Measurements from ENCODE around the gene REEP1. TPM values are rescaled to one million over a fixed set of nuclear protein-coding genes. Genes with fewer than 3 reads are reported as not detected.
"Not testable (repeated sequence)": the region's sequence is repeated elsewhere in the genome, so short reads cannot be mapped to it uniquely, and the experiment has no call there.

The REEP1 gene
- polyA plus RNA-seq, 1 donor, result 36.9 TPM

DNA sequence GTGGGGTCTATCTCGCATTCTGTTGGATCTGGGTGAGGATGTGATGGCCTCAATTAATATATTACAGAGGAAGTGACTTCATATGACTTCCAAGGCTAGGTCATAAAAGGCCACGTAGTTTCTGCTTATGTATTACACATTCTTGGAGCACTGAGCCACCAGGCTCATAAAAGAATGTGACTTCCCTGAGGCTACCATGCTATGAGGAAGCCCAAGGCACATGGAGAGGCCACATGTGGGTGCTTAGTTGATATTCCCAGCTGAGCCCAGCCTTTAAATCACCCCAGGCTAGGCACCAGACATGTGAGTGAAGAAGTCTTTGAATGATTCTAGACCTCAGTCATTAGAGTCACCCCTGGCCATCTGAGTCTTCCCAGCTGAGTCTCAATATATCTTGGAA is 13.3 kb upstream of the REEP1 start:
- H3K36me3 ChIP-seq (ENCODE audit: control insufficient read depth, insufficient read depth, low read length), result no peaks in the 10 kb centered on the region
- WGBS (ENCODE audit: insufficient coverage, low lambda C conversion rate), result no CpG with 5 or more reads among the region's 2 CpGs

DNA sequence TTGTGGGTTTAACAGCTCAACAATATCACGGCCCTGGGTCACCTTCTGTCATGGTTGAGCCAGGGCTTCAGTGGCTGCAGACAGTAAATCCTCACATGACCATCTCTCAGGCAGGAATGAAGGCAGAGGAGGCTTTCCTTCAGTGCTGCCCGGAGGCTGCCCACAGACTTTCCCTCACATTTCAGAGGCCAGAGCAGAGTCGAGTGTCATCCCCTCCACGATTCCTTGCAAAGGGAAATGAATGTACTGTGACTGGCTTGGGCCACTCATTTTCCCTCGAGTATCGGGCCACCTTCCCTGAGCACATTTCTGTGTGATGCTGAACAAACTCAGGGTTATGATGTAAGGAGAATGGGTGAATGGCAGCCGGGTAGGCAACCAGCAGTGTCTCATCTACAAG is 10.0 kb upstream of the REEP1 start:
- Histone ChIP-seq H3K36me3 (ENCODE audit: control insufficient read depth, insufficient read depth, low read length) (no peaks in the 10 kb centered on the region), H3K27me3 (ENCODE audit: control insufficient read depth, insufficient read depth, low read length) (no peaks in the 10 kb centered on the region), H3K4me3 (ENCODE audit: low read length) (no peak overlapping the region), H3K27ac (ENCODE audit: low read length) (no peak overlapping the region), H3K9me3 (ENCODE audit: control insufficient read depth, low read depth, low read length) (no peaks in the 10 kb centered on the region), H3K4me1 (ENCODE audit: control insufficient read depth, insufficient read depth, low read length) (peaks cover 7% of the 10 kb centered on the region)
- WGBS (ENCODE audit: insufficient coverage, low lambda C conversion rate), result no CpG with 5 or more reads among the region's 7 CpGs
- DNase-seq, result no peak

More for the DNA sequence above, 13.3 kb upstream of the REEP1 start:
- H3K27me3 ChIP-seq (ENCODE audit: control insufficient read depth, insufficient read depth, low read length), result no peaks in the 10 kb centered on the region
- H3K27ac ChIP-seq (ENCODE audit: low read length), result no peak overlapping the region
- DNase-seq, result no peak
- no peak overlapping the region for H3K4me3 ChIP-seq (ENCODE audit: low read length)
- peaks cover 8% of the 10 kb centered on the region for H3K4me1 ChIP-seq (ENCODE audit: control insufficient read depth, insufficient read depth, low read length)
- no peaks in the 10 kb centered on the region for H3K9me3 ChIP-seq (ENCODE audit: control insufficient read depth, low read depth, low read length)

DNA sequence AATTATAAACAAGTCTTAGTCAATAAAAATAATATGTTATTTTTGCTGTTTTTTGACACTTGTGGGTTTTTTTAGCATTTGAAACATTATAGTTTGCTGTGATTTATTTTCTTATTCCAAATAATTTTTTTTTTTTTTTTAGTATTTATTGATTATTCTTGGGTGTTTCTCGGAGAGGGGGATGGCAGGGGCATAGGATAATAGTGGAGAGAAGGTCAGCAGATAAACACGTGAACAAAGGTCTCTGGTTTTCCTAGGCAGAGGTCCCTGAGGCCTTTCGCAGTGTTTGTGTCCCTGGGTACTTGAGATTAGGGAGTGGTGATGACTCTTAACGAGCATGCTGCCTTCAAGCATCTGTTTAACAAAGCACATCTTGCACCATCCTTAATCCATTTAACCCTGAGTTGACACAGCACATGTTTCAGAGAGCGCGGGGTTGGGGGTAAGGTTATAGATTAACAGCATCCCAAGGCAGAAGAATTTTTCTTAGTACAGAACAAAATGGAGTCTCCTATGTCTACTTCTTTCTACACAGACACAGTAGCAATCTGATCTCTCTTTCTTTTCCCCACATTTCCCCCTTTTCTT is 8.5 kb upstream of the REEP1 start:
- not testable (repeated sequence) for H3K27ac ChIP-seq (ENCODE audit: low read length); H3K27me3 ChIP-seq (ENCODE audit: control insufficient read depth, insufficient read depth, low read length); H3K9me3 ChIP-seq (ENCODE audit: control insufficient read depth, low read depth, low read length); H3K4me1 ChIP-seq (ENCODE audit: control insufficient read depth, insufficient read depth, low read length); DNase-seq; H3K4me3 ChIP-seq (ENCODE audit: low read length); H3K36me3 ChIP-seq (ENCODE audit: control insufficient read depth, insufficient read depth, low read length)
- no CpG with 5 or more reads among the region's 6 CpGs for WGBS (ENCODE audit: insufficient coverage, low lambda C conversion rate)

DNA sequence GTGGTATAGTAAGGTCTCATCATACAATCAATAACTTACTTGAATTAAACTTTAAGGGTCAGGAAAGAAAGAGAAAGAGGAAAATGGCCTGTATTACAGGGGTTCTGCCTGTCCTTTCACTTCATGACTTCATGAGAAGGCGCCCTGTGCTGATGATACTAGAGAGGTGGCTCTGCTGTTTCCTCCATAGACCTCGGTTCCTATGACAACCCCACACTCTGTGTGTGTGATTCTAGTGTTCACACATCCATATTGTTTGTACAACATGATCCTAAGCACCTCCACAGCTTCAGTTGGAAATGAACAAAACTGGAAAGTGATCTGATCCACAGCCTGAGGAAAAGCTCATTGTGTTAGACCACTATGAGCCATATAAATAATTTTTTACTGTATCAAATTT is 7.0 kb upstream of the REEP1 start:
- Histone ChIP-seq H3K9me3 (ENCODE audit: control insufficient read depth, low read depth, low read length) (peaks cover 6% of the 10 kb centered on the region), H3K36me3 (ENCODE audit: control insufficient read depth, insufficient read depth, low read length) (no peaks in the 10 kb centered on the region), H3K27ac (ENCODE audit: low read length) (no peak overlapping the region), H3K4me3 (ENCODE audit: low read length) (no peak overlapping the region), H3K27me3 (ENCODE audit: control insufficient read depth, insufficient read depth, low read length) (peaks cover 6% of the 10 kb centered on the region), H3K4me1 (ENCODE audit: control insufficient read depth, insufficient read depth, low read length) (peaks cover 3% of the 10 kb centered on the region)
- WGBS (ENCODE audit: insufficient coverage, low lambda C conversion rate), result no CpG with 5 or more reads among the region's 2 CpGs
- DNase-seq, result no peak

DNA sequence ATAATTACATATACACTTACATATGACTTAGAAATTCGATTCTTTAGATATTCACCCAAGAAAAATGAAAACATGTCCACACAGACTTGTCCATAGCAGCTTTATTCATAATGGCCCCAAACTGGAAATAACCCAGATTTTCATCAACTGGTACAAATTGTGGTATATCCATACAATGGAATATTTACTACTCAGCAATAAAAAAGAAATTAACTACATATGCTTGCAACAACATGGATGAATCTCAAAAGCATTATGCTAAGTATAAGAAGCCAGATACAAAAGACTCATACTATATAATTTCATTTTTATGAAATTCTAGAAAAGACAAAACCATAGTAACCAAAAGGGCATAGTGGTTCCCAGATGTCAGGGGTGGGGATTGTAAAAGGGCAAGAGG is 5.1 kb upstream of the REEP1 start:
- Histone ChIP-seq H3K27me3 (ENCODE audit: control insufficient read depth, insufficient read depth, low read length) (peaks cover 19% of the 10 kb centered on the region), H3K36me3 (ENCODE audit: control insufficient read depth, insufficient read depth, low read length) (no peaks in the 10 kb centered on the region), H3K4me1 (ENCODE audit: control insufficient read depth, insufficient read depth, low read length) (peaks cover 7% of the 10 kb centered on the region), H3K27ac (ENCODE audit: low read length) (no peak overlapping the region), H3K9me3 (ENCODE audit: control insufficient read depth, low read depth, low read length) (peaks cover 6% of the 10 kb centered on the region), H3K4me3 (ENCODE audit: low read length) (no peak overlapping the region)
- DNase-seq, result no peak
- WGBS (ENCODE audit: insufficient coverage, low lambda C conversion rate), result 83% methylated on average over 1 of the region's 1 CpG

DNA sequence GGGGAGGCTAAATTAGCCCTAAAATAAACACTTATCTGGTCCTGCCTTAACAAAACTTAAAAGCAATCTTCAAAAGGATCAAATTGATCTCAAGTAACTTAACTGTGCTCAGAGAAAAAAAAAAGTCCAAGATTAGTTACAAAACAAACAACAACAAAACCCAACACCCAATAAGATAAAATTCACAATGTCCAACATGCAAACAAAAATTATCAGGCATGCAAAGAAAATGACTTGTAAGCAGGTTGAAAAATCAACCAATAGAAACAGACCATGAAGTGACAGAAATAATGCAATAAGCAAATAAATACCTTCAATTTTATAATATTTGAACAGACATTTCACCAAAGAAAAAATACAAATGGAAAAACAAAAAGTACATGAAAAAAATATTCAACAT is 4.0 kb upstream of the REEP1 start:
- Histone ChIP-seq H3K9me3 (ENCODE audit: control insufficient read depth, low read depth, low read length) (peaks cover 6% of the 10 kb centered on the region), H3K27me3 (ENCODE audit: control insufficient read depth, insufficient read depth, low read length) (peaks cover 23% of the 10 kb centered on the region), H3K36me3 (ENCODE audit: control insufficient read depth, insufficient read depth, low read length) (no peaks in the 10 kb centered on the region), H3K4me1 (ENCODE audit: control insufficient read depth, insufficient read depth, low read length) (peaks cover 9% of the 10 kb centered on the region), H3K4me3 (ENCODE audit: low read length) (no peak overlapping the region), H3K27ac (ENCODE audit: low read length) (no peak overlapping the region)
- DNase-seq, result no peak

DNA sequence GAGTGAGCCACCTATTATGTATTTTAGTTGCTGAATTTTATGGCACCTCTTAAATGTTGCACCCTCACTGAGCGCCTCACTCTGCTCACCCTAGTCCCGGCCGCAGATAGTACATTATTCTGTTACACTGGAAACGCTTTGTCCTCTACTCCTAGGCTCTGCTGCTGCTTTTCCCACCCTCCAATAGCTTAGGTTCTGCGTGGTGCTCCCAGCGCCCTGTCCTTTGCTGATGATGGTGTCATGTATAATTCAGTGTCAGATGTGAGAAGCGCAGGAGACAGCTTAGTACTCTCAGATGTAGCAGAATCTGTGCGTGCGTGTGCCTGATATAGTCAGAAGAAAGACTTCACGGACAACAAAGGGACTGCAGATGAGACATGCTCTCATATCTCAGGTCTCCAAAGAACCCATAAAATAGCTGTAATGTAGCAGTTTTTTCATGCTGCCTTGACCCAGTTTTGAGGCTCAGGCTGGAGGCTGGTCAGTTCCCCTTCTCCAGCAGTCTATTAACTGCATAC is 1.4 kb upstream of the REEP1 start:
- no peak for DNase-seq
- Histone ChIP-seq H3K9me3 (ENCODE audit: control insufficient read depth, low read depth, low read length) (peaks cover 6% of the 10 kb centered on the region), H3K4me1 (ENCODE audit: control insufficient read depth, insufficient read depth, low read length) (peaks cover 10% of the 10 kb centered on the region), H3K27ac (ENCODE audit: low read length) (no peak overlapping the region), H3K4me3 (ENCODE audit: low read length) (no peak overlapping the region), H3K36me3 (ENCODE audit: control insufficient read depth, insufficient read depth, low read length) (no peaks in the 10 kb centered on the region), H3K27me3 (ENCODE audit: control insufficient read depth, insufficient read depth, low read length) (peaks cover 30% of the 10 kb centered on the region)
- no CpG with 5 or more reads among the region's 10 CpGs for WGBS (ENCODE audit: insufficient coverage, low lambda C conversion rate)

DNA sequence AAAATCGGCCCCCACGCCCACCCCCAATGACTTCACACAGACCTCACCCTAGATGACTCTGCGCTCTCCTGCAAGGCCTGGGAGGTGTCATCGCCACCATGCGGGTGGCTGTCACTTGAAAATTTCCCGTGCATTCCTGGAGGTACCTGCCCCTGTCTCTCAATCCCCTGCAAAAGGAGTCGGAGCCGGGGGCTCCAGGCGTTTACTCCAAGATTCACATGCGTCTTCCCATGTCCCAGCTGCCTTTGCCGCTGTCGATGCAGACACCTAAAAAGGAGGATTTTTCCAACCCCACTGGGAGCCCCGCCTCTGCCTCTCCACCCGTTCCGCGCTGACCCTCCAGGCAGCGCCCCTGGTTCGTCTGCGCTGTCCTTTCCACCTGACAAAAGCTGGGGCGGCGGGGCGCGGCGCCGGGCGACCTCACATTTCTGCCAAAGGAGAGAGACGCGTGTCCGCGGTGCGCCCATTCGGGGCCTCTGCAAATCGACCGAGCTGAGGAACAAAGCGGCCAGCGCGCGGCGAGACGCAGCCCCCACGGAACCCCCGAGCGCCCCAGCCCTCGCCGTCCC is 667 bp downstream of the REEP1 start:
- peak in 1 of 2 donors; percentile 59 for DNase-seq
- Histone ChIP-seq H3K36me3 (ENCODE audit: control insufficient read depth, insufficient read depth, low read length) (no peaks in the 10 kb centered on the region), H3K4me1 (ENCODE audit: control insufficient read depth, insufficient read depth, low read length) (peaks cover 12% of the 10 kb centered on the region), H3K4me3 (ENCODE audit: low read length) (peak overlapping the region; percentile 52), H3K27me3 (ENCODE audit: control insufficient read depth, insufficient read depth, low read length) (peaks cover 30% of the 10 kb centered on the region), H3K27ac (ENCODE audit: low read length) (no peak overlapping the region), H3K9me3 (ENCODE audit: control insufficient read depth, low read depth, low read length) (peaks cover 3% of the 10 kb centered on the region)
- WGBS (ENCODE audit: insufficient coverage, low lambda C conversion rate), result no CpG with 5 or more reads among the region's 45 CpGs

DNA sequence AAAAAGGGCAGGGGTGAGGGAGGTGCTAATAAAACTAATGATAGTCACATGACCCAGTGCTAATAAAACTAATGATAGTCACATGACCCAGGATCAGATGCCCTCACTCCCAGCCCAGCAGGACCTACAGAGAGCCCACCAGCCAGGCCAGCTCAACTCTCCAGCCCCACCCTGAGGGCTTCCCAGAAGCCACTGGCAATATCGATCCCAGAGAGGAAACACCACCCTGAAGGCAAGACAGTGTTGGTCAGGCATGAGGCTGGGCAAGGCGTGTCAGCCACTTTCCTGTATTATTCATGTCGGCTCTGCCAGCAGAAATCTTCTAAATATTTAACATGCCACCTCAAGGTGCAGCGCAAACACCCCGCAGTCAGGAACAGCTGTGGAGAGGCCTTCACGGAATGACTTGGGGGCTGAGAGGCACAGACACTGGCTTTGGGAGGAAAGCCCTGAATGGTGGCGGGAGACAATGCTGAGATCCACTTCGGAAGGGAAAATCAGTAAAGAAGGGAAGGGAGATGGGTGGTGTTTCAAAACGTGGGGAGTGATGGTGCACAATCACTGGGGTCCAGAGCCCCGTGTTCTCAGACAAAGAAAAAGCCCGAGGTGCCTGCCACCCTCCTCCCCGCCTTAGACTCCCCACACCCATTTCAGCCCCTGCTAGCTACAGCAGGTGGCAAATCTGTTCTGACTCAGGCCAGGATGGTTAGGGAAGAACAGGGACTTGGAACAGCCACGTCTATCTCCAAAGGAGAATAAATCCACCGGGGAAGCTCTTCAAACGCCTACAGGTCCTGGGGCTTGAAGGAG is 1.4 kb downstream of the REEP1 start:
- Histone ChIP-seq H3K4me1 (ENCODE audit: control insufficient read depth, insufficient read depth, low read length) (peaks cover 19% of the 10 kb centered on the region), H3K36me3 (ENCODE audit: control insufficient read depth, insufficient read depth, low read length) (no peaks in the 10 kb centered on the region), H3K27me3 (ENCODE audit: control insufficient read depth, insufficient read depth, low read length) (peaks cover 29% of the 10 kb centered on the region), H3K4me3 (ENCODE audit: low read length) (peak overlapping the region; percentile 52), H3K9me3 (ENCODE audit: control insufficient read depth, low read depth, low read length) (no peaks in the 10 kb centered on the region), H3K27ac (ENCODE audit: low read length) (no peak overlapping the region)
- peak in 1 of 2 donors; percentile 68 for DNase-seq
- WGBS (ENCODE audit: insufficient coverage, low lambda C conversion rate), result no CpG with 5 or more reads among the region's 15 CpGs

DNA sequence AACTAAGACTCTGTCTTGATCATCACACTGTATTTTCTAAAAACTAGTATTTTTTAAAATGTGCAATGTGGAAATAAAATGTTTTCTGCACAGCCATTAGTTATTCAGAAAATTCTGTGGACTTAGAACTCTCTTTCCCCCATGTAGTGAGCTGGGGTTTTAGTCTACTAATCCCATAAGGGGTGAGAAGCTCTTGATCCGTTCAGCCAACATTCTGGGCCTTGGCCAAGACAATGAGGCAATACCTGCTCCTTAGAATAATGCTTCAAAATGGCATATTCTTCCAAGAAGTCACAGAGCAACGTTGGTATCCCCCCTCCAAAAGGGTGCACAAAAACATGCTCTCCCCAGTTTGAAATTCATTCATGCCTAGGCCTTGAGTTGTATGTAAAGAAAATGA is 4.0 kb downstream of the REEP1 start:
- peaks cover 24% of the 10 kb centered on the region for H3K4me1 ChIP-seq (ENCODE audit: control insufficient read depth, insufficient read depth, low read length)
- no peak for DNase-seq
- no CpG with 5 or more reads among the region's 2 CpGs for WGBS (ENCODE audit: insufficient coverage, low lambda C conversion rate)
- H3K36me3 ChIP-seq (ENCODE audit: control insufficient read depth, insufficient read depth, low read length), result no peaks in the 10 kb centered on the region
- H3K27ac ChIP-seq (ENCODE audit: low read length), result no peak overlapping the region
- no peak overlapping the region for H3K4me3 ChIP-seq (ENCODE audit: low read length)
- H3K27me3 ChIP-seq (ENCODE audit: control insufficient read depth, insufficient read depth, low read length), result peaks cover 18% of the 10 kb centered on the region
- no peaks in the 10 kb centered on the region for H3K9me3 ChIP-seq (ENCODE audit: control insufficient read depth, low read depth, low read length)
